Dedifferentiated amniotic fluid mesenchymal stem cell (primary cell): Measurements from ENCODE around the gene ATG10.
A peak's percentile ranks its signal among the peaks of the same experiment; 100 is the strongest.
"Not testable (repeated sequence)": the region's sequence is repeated elsewhere in the genome, so short reads cannot be mapped to it uniquely, and the experiment has no call there.

Experiments used
- DNase-seq: peaks from one replicate; pipeline ENCODE4 v3.0.0-alpha.2; 2016; ENCODE audit errors: extremely low spot score

The ATG10 gene

DNA sequence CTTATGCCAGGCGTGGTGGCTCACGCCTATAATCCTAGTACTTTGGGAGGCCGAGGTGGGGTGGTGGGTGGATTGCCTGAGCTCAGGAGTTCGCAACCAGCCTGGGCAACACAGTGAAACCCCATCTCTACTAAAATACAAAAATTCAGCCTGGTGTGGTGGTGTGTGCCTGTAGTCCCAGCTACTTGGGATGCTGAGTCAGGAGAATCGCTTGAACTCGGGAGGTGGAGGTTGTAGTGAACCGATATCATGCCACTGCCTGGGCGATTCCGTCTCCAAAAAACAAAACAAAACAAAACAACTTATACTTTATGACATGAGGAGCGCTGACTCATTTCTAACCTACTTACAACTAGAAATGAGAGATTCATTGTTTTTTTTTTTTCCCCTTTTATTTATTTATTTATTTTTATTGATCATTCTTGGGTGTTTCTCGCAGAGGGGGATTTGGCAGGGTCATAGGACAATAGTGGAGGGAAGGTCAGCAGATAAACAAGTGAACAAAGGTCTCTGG is 10.4 kb downstream of the ATG10 start:
- not testable (repeated sequence) for DNase-seq

GRCh38 chr5:81983148-81983547 is 11.3 kb downstream of the ATG10 start:
- not testable (repeated sequence) for DNase-seq

- not testable (repeated sequence) for DNase-seq
Observed at GRCh38 chr5:81983563-81983962, 11.7 kb downstream of the ATG10 start.

- DNase-seq = no peak
Observed at GRCh38 chr5:81986126-81986525, 14.3 kb downstream of the ATG10 start.

GRCh38 chr5:81989204-81989603 is 17.4 kb downstream of the ATG10 start:
- no peak for DNase-seq

DNA sequence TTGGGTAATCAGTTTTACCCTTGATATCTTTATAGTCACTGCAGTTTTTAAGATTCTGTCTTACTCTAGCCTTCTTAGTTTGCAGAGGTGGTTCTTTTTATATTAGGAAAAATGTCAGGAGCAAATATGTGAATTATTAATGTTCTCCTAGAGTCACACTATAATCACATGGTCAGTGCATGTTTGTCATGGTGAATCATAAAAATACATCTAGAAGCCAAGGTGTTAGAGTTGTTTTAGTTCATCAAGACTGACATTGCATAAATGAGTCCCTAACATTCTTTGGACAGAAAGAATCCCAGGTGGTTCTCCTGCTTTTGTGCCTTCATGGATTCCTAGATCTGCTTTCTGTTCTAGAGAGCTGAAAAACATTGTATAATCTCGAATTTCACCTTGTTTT is 22.9 kb downstream of the ATG10 start:
- DNase-seq = no peak

GRCh38 chr5:81995407-81995806 is 23.6 kb downstream of the ATG10 start:
- no peak for DNase-seq

DNA sequence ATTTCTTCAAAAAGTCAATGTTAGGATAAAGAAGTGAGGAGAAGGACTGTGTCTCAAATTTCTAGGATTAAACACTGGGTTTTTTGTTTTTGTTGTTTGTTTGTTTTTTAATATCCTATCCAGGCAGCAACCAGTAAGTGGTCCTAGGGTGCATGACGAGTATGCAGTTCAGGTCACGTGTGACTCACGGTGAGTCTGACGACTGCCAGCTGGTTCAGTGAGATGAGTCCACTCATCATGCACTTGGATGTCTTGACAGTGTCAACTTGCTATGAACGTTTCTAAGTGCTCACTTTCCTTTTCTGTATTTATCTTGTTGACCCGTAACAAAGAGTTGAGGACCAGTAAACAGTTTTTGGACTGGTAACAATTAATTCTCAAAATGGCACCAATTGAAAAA is 32.7 kb downstream of the ATG10 start:
- no peak for DNase-seq

- not testable (repeated sequence) for DNase-seq
Observed at GRCh38 chr5:82009869-82010268, 38.0 kb downstream of the ATG10 start.

- no peak for DNase-seq
Observed at GRCh38 chr5:82010696-82011095, 38.9 kb downstream of the ATG10 start.

- DNase-seq = peak; percentile 34
Observed at GRCh38 chr5:82011761-82012160, 39.9 kb downstream of the ATG10 start.

DNA sequence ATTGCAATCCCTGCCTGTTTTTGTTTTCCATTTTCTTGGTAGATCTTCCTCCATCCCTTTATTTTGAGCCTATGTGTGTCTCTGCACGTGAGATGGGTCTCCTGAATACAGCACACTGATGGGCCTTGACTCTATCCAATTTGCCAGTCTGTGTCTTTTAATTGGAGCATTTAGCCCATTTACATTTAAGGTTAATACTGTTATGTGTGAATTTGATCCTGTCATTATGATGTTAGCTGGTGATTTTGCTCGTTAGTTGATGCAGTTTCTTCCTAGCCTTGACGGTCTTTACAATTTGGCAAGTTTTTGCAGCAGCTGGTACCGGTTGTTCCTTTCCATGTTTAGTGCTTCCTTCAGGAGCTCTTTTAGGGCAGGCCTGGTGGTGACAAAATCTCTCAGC is 42.8 kb downstream of the ATG10 start:
- not testable (repeated sequence) for DNase-seq

DNA sequence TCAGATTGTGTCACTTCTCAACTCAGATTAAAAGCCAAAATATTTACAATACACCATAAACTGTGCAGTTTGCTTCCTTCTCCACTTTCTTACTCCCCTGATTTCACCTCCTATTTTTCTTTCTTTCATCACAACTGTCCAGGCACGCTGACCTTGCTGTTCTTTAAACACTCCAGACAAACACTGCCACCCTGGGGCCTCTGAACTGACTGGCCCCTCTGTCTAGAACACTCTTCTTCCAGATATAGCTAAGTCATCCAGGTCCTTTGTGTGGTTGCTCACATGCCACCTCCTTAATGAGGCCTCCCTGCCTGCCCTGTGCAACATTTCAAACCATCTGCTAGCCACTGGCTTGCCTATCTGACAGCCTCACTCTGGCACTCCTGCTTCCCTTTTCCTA is 46.6 kb downstream of the ATG10 start:
- no peak for DNase-seq

DNA sequence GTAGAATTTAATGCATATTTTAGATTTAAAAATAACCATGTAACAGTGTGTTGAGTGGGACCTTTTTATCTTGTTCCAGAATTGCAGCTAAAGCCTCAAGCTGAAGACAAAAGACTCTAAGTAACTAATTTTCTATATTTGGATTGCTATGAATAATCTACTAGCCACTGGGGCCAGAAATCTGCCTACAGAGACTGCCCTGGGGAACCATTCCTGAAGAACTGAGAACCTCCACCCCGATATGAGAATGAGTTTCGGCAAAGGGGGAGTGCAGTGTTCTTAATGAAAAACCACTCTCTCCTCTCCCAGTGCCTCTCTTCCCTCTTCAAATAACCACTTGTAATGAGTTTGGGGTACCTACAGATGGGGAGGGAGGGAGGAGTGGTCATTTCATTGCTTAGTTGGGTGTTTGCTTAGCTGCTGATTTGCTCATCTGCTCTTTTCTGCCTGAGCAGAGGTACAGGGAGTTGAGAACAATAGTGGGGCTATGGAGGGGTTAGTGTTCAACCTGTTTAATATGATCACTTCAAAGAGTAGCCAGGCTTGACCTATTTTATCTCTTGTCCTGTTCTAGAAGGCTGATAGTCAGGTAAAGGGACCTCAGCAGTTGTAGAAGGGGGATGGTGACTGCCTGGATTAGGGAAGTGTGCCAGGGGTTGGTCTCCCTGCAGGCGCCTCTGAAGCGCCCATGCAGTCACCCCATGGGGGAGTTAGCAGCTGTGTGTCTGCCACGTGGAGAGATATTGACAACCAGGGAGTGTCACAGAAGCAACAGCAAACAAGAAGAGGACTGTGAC is 47.7 kb downstream of the ATG10 start:
- DNase-seq = no peak

DNA sequence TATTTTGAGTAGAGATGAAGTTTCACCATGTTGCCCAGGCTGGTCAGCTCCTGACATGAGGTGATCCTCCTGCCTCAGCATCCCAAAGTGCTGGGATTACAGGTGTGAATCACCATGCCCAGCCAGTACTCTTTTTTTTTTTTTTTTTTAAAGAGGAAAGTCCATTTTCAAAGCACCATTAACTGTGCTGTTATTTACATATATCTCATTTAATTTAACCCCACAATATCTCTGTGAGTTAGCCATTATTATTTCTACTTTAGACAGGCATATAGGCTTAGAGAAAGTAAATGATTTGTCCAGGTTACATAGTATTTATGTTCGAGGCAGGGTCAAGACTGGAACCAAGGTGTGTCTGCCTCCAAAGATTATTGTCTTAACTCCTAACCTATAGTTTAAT is 50.7 kb downstream of the ATG10 start:
- DNase-seq = no peak

GRCh38 chr5:82023644-82024043 is 51.8 kb downstream of the ATG10 start:
- DNase-seq = no peak

- no peak for DNase-seq
Observed at GRCh38 chr5:82031220-82032119, 59.6 kb downstream of the ATG10 start.

- not testable (repeated sequence) for DNase-seq
Observed at GRCh38 chr5:82042894-82043293, 71.1 kb downstream of the ATG10 start.

GRCh38 chr5:82044010-82044409 is 72.2 kb downstream of the ATG10 start:
- no peak for DNase-seq

DNA sequence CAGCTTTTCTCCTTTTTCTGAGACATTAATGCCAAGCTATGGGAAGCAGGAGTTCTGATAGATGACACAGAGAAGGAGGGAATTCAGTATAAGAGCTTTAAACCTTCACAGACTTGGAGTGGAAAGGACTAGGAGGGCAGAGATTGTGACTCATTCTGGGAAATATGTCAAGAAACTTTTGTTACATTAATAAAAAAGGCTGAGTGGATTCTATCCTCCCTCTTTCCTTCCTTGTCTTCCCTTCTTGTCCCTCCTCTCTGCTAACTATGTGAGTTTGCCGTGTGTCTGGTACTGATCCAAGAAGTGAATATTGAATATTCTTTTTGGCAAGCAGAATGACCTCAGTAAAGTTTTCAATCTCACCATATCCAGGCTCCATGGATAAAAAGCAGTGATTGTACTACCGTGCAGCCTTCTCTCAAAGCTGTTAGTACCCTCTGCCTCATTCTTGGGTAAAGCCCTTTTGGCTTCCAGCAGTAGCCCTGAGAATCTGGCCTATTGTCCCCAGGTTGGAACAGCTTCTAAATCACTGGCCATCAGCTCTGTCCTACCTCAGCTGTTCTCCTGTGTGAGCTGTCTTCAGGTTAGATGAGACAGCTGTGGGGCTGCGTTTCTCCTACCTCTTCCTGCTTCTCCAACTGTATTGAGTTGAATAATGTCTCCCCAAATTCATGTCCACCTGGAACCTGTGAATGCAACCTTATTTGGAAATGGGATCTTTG is 73.9 kb downstream of the ATG10 start:
- DNase-seq = peak; percentile 64

DNA sequence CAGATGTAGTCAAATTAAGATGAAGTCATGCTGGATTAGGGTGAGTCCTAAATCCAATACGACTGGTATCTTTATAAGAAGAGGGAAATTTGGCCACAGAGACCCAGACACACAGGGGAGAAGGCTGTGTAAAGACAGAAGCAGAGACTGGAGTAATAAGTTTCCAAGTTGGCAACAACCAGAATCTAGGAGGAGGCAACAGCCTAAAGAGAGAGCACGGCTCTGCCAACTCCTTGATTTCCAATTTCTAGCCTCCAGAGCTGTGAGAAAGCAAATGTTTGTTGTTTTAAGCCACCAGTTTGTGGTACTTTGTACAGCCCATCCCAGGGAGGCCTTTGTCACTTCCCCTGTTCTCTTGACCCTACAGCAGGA is 74.4 kb downstream of the ATG10 start:
- no peak for DNase-seq

GRCh38 chr5:82050955-82051354 is 79.1 kb downstream of the ATG10 start:
- DNase-seq = no peak
